ENCODE results near the gene DNAH6.
A peak's percentile ranks its signal among the peaks of the same experiment; 100 is the strongest.

The DNAH6 gene

DNA sequence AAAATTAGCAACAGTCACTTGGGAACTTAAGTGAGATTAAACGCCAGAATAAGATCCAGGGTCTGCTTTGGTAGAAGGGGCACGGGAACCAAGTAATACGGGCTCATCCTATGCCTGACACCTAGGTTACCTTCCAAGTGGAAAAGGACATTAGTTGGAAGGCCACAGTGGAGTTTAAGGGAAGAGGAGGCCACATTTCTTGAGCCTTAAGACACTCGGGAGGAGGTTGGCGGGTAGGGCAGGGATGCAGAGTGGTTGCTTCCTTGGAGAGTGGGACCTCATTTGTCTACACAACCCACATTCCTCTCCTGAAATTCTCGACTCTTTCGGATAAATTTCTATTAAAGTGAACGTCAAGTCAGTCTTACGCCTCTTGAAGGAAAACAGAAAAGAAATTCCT lies 510 bp upstream of the DNAH6 start:
- no peak for DNase-seq (ENCODE audit: low spot score)

DNA sequence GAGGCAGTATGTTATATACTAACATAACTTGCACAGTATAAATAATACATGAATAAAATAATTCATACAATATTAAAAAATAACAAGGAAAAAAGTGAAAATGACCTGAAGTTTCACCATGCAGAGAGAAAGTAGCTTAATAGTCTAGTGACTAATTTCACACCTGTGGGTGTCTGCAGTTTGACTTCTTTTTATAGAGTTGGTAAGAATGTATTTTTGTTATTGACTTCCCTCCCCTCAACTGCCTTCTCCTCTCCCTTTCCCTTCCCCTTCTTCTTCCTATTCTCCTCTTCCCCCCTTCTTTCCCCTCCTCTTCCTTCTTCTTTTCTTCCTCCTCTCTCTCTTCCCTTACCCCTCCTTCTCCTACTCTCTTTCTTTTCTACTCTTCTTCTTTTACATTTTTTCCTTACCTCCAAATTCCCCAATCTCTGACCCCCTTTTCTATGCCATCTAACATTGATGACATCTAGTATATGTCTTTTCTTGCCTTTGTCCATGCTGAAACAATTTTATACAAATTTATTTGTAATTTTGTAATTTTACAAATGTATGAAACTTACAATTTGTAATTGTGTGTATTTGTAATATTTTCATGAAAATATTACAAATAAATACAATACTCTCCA lies 3.1 kb downstream of the DNAH6 start:
- DNase-seq (ENCODE audit: low spot score) = no peak

DNA sequence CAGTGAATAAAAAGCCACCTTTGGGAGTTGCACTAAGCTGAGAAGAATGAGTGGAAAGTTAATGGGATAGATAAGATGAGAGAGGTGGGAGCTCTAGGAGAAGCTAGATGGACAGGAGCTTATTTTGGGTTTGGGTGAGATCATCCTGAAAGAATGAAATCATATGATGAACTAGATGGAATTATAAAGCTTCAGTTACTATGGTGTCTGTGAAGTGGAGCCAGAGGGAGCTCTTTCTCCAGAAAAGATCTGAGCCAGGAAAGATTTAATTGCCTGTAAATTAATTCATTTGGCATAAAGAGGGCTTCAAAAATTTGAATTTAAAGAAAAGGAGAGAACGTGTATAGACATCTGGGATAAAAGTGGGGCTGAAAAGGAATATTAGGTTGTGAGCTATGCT lies 10.3 kb downstream of the DNAH6 start:
- DNase-seq (ENCODE audit: low spot score) = peak; percentile 29

DNA sequence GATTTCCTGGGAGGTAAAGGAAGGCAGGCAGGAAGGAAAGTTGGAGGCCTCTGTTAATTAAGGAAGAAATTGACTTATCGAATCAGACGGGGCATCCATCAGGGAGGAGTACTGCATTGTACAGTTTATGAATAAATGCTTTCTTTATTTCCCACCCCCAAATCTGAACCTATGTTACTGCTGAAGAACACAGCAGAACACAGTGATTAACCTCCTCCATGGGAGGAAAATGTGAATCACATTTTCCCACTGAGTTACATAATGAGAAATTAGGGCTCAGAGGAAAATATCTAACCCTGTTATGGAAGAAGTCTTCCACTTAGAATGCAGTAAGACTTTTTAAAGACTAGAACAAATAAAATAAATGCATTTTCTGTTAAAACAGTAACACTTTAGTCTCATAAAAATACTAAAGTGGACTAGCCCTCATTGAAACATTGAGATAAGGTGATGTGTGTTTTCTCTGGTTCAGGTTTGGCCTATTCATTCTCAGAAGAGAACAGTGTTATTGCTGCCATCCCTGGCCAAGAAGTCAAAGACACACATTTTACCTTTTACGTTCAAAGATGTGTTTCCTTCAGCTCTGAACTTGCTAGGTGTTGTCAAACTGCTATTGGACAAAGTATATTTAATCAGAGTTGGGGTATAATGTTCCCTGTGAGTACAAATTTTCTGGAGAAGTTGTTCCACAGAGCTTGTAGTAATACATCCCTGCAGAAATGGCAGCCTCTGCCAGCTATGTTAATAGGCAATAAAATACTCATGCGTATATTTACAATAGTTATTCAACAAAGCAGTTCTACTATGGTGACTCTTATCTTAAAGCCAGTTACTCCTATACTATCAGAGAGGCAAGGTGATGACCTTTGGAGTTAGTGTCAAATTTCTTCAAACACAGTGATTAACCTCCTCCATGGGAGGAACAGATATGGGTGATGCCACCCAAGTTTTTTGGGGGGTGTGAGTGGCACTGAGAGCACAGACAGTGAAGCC lies 11.1 kb downstream of the DNAH6 start:
- DNase-seq (ENCODE audit: low spot score) = peak; percentile 14

DNA sequence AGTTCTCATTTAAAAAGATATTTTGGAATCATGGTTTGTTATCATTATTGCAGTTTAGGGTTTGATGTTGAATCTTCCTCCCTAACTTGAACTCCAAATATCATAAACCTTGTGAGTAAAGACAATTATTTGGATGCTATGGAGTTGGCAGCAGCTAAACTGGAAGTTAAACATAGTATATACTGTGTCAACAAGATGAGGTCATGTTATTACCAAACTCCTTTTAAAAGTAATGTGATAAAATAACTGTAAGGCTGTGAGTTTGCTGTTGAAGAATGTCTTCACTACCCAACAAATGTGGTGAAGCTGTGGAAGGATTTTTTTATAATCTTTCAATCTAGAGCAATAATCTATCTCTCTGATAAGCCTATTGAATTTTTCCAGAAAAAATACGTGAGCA lies 16.0 kb downstream of the DNAH6 start:
- DNase-seq (ENCODE audit: low spot score) = no peak

DNA sequence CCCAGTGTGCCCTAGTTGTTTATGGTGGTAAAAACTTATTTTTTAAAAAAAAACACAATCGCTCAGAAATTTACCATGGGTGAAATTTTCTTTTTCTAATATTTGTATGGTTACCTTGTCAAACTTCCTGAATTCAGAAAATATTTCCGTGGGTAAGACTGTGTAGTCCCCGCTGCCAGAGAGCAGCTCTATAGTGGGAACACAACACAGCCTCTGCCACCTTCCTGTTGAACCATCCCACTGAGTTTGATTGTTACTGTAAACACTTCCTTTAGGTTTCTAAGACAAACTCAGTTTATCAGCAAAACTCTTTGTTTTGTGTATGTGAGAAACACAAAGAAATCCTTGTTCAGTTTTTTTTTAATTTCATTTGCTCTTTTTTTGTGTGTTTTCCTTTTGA lies 17.9 kb downstream of the DNAH6 start:
- no peak for DNase-seq (ENCODE audit: low spot score)

DNA sequence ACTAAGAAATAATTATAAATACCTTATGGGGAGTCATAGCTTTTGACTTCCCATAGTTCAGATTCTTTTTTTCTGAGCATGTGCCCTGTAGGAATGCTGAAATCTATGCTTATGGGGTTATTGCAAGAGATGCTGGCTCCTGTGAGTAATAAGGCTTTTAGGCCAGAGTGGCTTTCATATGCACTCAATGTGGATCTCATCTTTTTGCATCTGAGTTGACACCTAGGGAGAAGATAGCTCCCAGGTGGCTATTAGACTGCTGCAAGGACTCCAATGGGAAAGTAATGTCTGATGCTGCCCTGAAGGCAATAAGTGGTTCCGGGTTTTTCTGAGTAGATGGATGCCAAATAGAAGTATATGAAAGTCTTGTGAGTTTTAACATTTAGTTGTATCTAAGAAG lies 21.0 kb downstream of the DNAH6 start:
- DNase-seq (ENCODE audit: low spot score) = no peak

DNA sequence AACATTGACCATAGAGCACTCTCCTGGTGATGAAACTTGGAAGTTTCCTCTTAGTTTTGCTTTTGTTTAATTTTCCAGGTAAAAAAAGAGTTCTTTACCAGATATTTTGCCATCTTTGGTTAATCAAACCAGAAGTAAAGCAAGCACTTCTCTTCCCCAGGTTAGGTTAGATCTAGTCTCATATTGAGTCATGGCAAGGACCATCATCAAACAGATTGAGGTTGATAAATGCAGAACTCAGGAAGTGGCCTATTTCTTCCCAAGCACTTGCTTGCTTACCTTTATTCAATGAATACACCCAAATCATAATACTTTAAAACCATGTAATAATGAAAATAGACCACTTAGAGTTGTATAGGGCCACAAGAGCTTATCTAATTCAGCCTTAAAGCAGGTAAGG lies 23.4 kb downstream of the DNAH6 start:
- no peak for DNase-seq (ENCODE audit: low spot score)

DNA sequence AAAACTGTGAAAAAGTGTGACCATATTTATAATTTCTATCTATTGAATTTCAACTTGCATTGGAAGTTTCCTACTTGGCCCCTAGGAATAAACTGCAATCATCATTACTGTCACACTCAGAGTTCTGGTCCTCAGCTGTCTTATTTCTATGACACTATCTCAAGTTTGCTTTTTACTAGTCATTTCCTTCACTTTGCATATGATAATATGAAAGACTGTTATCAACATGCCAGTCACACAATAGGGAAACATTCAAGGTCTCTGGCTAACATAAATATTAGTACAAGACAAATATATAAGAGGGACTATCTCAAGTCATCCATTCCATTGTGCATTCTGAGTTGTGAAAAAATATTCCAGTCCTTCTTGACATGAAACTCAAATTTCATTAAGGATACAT lies 28.7 kb downstream of the DNAH6 start:
- no peak for DNase-seq (ENCODE audit: low spot score)

DNA sequence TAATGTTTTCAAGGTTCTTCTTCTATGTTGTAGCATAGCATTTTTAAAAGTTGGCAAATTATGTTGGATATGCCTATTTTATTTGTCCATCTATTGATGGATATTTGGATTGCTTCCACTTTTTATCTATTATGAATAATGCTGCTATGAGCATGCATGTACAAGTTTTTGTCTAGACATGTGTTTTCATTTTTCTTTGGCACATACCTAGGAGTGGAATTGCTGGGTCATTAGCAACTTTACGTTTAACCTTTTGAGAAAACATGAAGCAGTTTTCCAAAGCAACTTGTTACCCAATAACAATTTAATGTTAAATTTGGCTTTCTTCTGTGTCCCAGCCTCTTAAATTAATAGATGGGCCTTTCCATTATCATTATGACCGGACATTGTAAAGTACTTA lies 30.3 kb downstream of the DNAH6 start:
- DNase-seq (ENCODE audit: low spot score) = no peak

DNA sequence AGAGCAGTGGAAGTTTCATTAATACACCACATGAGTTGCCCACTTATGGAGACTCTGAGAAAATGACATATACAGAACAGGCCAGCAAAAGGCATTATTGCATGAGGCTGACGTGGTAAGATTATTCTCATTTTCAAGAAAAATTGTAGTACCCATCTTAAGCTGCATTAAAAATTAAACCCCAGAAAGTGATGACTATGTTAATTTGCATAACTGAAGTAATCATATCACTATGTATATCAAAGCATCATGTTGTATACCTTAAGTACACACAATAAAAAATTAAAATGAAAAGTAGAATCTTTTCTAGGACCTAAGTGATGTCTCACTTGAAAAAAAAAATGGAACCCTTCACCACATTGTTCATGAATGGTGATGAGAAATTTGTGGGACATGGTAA lies 32.0 kb downstream of the DNAH6 start:
- no peak for DNase-seq (ENCODE audit: low spot score)

DNA sequence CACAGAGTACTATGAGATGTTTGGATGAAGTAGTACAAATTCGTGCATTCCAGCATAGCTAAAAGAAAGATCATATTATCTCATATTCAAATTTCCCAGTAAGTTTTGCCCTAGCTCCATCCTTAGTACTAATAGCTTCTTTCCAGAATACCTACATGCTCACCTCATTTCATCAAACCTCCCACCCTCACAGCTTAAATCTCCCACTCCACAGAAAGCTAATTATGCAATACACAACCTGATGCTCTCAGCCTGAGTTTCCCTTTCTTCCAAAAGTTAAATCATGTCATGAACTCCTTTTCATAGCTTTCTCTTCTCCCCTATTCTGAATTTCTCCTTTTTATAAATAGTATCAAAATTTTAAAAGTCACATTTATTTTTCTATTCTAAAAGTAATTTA lies 34.6 kb downstream of the DNAH6 start:
- DNase-seq (ENCODE audit: low spot score) = no peak

DNA sequence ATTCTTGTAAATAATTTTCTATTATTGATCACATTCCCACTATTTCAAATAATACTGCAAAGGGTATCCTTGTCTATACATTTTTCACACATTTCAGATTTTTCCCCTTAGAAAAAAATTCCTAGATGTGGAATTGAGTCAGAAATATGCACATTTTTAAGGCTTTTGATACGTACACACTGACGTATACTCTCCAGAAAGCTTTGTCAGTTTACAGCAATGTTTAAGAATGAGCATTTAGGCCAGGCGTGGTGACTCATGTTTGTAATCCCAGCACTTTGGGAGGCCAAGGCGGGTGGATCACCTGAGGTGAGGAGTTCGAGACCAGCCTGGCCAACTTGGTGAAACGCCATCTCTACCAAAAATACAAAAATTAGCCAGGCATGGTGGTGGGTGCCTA lies 35.2 kb downstream of the DNAH6 start:
- DNase-seq (ENCODE audit: low spot score) = peak; percentile 22

DNA sequence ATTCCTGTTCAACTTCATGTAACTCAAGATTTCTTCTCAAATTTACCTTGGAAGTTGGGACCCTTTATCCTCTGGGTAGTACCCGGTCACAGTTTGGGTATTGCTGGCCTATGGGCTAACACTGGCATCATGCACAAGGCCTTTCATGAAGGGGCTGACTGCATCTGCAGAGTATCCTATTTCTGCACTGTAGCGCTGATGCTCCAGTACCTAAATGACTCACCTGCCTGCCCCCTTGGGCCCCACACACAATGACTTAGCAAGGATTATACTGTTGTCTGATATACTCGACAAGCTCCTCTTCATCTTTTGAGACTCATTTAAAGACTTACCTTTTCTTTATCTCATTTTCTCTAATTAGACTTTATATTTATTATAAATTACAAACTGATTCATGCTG lies 39.9 kb downstream of the DNAH6 start:
- DNase-seq (ENCODE audit: low spot score) = peak; percentile 33

DNA sequence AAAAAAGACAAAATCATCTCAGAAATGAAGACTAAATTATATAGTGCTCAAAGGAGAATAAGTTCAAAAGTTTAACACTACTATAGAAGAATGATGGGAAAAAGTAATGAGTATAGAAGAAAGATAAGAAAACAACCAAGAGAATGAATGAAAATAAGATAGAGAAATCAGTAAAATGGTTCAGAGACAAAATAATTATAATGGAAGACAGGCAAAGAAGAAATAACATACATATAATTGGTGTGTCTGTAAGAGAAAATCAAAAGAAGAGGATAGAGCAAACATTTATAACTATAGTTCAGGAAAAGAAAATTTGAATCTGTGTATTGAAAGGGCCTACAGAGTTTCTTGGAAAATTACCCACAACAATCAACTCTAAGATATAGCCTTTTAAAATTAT lies 43.5 kb downstream of the DNAH6 start:
- no peak for DNase-seq (ENCODE audit: low spot score)

DNA sequence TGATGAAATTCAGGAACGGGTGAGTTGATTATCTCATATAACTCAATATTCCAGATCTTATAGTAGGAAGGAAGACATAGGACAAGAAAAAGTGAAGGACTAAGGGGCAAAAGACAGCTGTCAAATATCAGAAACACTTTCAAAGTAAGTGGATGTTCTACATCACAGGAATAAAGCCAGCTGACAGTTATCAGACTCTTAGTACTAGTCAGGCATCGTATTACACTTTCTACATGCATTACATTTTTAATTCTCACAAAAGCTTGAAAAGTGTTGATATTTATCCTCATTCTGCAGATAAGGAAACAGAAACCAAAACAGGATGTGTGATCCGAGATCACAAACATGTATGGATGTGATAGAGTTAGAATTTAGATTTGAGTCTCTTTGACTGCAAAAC lies 63.4 kb downstream of the DNAH6 start:
- no peak for DNase-seq (ENCODE audit: low spot score)

DNA sequence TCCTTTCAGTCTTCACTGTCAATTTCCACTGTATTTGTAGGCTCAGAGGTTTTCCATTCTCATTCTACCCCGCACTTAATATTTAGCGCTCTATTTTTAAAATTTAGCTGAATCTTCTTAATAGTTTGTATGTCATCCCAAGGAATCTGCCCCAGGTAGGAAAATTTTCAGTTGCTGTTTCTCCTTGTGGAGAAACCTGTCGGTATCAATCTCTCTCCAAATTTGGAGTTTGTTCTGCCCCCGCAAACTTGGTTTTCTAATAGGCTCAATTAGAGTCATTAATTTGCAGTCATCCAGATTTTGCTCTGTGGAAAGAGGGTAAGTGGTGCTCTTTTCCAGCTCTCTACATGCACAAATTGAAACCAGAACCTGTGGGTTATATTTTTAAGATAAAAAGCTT lies 87.6 kb downstream of the DNAH6 start:
- no peak for DNase-seq (ENCODE audit: low spot score)

DNA sequence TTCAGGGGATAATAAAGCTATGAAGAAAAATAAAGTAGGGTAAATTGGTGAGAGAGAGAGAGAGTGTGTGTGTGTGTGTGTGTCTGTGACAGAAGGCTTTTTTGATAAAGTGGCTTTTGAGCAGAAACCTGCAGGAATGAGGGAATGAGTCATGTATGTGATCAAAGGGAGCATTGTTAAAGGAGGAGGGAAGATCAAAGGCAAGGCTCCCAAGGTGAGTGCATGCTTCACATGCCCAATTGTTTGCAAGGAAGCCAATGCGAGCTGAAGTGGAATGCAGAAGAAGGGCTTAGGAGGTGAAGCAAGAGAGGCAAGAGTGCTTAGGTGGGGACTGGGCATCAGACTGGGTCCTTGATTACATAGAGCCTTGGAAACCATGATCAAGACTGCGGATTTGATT lies 96.8 kb downstream of the DNAH6 start:
- no peak for DNase-seq (ENCODE audit: low spot score)

DNA sequence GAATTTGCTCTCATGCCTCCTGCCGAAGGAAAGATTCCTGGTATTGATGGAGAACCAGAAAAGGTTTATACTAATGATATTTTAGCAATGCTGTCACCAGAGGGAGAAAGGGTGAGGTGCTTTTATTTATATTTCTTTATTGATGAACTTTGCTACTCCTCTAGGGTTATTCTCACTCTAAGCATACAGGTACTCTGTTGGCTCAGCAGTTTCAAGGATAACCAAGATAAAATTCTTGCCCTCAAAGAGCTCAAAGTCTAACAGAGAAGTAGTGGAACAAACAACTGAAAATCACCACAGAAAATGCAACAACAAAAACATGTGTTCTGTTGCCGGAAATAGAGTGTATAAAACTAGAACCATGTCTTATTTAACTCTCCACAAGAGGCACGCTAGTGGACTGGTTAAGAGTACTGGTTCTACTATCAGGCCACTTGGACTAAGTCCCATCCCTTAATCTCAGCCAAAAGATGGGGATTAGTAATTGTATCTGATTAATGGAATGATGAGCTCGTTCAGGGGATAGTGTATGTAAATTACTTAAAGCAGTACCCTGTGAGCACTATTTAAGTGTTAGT lies 103.6 kb downstream of the DNAH6 start:
- DNase-seq (ENCODE audit: low spot score) = no peak

DNA sequence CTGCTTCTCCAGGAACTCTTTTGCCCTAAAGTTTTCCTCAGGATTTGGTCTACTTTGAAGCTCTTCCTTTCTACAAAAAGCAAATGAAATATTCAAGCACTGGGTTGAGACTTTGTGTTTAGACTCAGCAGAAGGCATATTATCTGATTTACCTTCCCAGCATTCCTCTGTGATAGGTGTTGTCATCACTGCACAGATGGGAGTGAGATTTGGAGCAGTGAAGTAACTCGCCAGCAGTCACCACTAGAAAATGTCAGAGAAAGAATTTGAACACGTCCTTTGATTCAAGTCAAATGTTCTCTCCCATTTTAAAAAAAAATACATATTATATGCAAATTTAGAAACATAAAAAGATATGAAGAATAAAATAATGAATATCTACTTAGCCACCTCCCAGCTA lies 112.2 kb downstream of the DNAH6 start:
- DNase-seq (ENCODE audit: low spot score) = no peak

DNA sequence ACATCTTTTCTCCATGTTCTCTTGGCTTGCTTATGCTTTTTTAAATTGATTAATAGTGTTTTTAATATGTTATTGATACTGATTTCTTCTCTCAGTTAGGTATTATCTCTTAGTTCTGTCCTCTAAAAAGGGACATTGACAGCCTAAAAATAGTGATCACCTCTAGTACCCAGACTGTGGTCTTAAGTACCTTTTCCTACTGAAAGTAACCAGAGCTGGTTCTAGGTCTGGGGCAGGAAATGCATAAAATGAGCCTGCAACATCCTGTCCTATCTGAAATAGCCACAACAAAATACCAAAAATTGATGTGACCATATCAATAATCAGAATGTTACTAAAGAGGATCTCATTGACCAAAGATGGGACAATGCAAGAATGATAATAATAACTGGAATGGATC lies 113.3 kb downstream of the DNAH6 start:
- DNase-seq (ENCODE audit: low spot score) = no peak

DNA sequence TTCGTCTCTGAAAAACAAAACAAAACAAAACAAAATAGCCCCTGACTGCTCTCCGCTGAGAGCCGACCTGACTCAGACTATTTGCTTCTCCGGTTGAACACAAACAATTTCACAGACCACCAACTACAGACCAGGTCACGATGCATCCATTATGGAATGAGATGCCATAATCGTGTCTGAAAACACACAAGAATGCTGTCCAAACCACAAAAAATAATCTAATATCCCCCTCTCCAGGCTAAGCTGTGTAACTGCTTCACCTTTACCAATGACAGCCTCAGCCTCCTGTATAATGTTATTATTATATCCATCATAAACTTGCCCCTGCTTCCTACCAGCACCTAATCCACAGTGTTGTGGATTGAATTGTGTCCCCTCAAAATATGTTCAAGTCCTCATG lies 114.7 kb downstream of the DNAH6 start:
- DNase-seq (ENCODE audit: low spot score) = peak; percentile 77

DNA sequence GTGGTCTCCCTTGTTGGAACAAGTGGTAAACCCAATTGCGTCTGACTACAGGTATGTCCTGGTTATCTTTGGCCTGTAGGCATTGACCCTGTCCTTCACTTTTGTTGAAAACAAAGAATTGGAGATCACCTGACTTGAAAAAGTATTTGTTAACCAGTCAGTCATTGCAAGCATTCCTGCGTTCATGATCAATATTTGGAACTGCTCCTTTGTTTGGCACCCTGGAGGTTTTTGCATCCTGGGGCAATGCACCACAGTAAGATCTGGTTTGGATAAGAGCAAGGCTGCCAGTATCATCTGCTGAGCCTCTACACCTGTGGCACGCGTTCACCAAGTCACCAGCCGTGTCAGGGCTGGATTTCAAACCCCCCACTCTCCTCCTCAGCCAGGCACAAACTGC lies 115.7 kb downstream of the DNAH6 start:
- no peak for DNase-seq (ENCODE audit: low spot score)
